Measurements from ENCODE around the gene FIGN. TPM values are rescaled to one million over a fixed set of nuclear protein-coding genes. Genes with fewer than 3 reads are reported as not detected.

The FIGN gene
- total RNA-seq, 2 donors from 2014 or later: 18.6 to 20.5 TPM

DNA sequence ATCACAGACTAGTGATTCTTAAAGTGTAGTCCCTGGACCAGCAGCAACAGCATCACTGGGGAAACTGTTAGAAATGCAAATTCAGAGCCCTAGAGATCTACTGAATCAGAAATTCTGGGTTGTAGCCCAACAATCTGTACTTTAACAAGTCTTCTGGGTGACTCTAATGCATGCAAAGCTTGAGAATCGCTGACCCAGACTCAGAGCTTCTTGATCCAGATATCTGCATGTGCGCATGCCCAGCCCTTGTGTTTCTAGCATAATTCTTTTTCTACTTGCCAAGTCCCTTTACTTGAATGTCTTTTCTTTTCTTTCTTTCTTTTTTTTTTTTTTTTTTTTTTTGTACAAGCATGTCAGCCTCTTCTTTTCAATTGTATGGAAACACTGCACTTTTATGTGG lies 60.4 kb downstream of the FIGN start:
- H3K9me3 ChIP-seq (ENCODE audit: control insufficient read depth, low read length): no peaks in the 10 kb centered on the region
- DNase-seq: no peak
- no peaks in the 10 kb centered on the region for H3K36me3 Mint-ChIP-seq (ENCODE audit: low read depth)
- H3K4me3 Mint-ChIP-seq: no peak overlapping the region
- no peak overlapping the region for H3K27ac Mint-ChIP-seq
- H3K27me3 Mint-ChIP-seq (ENCODE audit: insufficient read depth): no peaks in the 10 kb centered on the region
- H3K4me3 ChIP-seq (ENCODE audit: low read length): no peak overlapping the region
- H3K4me1 ChIP-seq (ENCODE audit: control insufficient read depth, insufficient read depth, low read length): no peaks in the 10 kb centered on the region
- WGBS, 2 experiments (ENCODE audit: insufficient coverage in 1 of 2, insufficient read length in 1 of 2): 92 to 100% methylated on average over 2 of the region's 2 CpGs
- peaks cover 3% of the 10 kb centered on the region for H3K4me1 Mint-ChIP-seq
- no peak overlapping the region for H3K9ac ChIP-seq (ENCODE audit: extremely low read depth, low read length, poor library complexity, severe bottlenecking)
- TF ChIP-seq, protein P1, sequence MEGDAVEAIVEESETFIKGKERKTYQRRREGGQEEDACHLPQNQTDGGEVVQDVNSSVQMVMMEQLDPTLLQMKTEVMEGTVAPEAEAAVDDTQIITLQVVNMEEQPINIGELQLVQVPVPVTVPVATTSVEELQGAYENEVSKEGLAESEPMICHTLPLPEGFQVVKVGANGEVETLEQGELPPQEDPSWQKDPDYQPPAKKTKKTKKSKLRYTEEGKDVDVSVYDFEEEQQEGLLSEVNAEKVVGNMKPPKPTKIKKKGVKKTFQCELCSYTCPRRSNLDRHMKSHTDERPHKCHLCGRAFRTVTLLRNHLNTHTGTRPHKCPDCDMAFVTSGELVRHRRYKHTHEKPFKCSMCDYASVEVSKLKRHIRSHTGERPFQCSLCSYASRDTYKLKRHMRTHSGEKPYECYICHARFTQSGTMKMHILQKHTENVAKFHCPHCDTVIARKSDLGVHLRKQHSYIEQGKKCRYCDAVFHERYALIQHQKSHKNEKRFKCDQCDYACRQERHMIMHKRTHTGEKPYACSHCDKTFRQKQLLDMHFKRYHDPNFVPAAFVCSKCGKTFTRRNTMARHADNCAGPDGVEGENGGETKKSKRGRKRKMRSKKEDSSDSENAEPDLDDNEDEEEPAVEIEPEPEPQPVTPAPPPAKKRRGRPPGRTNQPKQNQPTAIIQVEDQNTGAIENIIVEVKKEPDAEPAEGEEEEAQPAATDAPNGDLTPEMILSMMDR (conservative IDR thresholded peaks at IDR 0.05): no peak
- no peaks in the 10 kb centered on the region for H3K27me3 ChIP-seq (ENCODE audit: control insufficient read depth, insufficient read depth, low read length, poor library complexity, severe bottlenecking)
- no peaks in the 10 kb centered on the region for H3K36me3 ChIP-seq (ENCODE audit: control insufficient read depth, insufficient read depth, low read length)
- no peak overlapping the region for H3K27ac ChIP-seq (ENCODE audit: low read depth, low read length)
- no peaks in the 10 kb centered on the region for H3K9me3 Mint-ChIP-seq

DNA sequence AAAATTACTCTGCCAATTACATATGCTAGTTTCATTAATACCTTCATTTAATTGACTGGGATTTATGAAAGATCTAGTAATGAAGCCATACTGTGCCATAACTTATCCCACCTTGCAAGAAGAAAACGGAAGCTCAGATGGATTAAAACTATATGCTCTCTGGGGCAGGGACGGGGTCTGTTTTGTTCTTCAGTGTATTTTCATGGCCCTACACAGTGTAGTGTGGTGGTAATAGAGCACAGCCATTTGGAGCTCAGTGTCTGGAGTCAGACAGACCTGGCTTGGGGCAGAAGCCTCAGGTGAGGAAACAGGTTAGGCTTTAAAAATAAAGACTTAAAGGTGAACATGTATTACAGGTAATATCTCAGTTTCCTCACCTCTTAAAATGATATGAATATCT lies 62.3 kb downstream of the FIGN start:
- no peaks in the 10 kb centered on the region for H3K27me3 Mint-ChIP-seq (ENCODE audit: insufficient read depth)
- H3K4me1 ChIP-seq (ENCODE audit: control insufficient read depth, insufficient read depth, low read length): no peaks in the 10 kb centered on the region
- no peak overlapping the region for H3K27ac ChIP-seq (ENCODE audit: low read depth, low read length)
- no peak overlapping the region for H3K4me3 ChIP-seq (ENCODE audit: low read length)
- TF ChIP-seq, protein P1 (conservative IDR thresholded peaks at IDR 0.05): no peak
- H3K4me1 Mint-ChIP-seq: peaks cover 3% of the 10 kb centered on the region
- no peak for DNase-seq
- WGBS, 2 experiments (ENCODE audit: insufficient coverage in 1 of 2, insufficient read length in 1 of 2): 82 to 100% methylated on average over 1 to 2 of the region's 2 CpGs
- no peaks in the 10 kb centered on the region for H3K9me3 ChIP-seq (ENCODE audit: control insufficient read depth, low read length)
- H3K36me3 ChIP-seq (ENCODE audit: control insufficient read depth, insufficient read depth, low read length): no peaks in the 10 kb centered on the region
- H3K27ac Mint-ChIP-seq: no peak overlapping the region
- H3K4me3 Mint-ChIP-seq: no peak overlapping the region
- H3K9me3 Mint-ChIP-seq: no peaks in the 10 kb centered on the region
- H3K9ac ChIP-seq (ENCODE audit: extremely low read depth, low read length, poor library complexity, severe bottlenecking): no peak overlapping the region
- no peaks in the 10 kb centered on the region for H3K36me3 Mint-ChIP-seq (ENCODE audit: low read depth)
- H3K27me3 ChIP-seq (ENCODE audit: control insufficient read depth, insufficient read depth, low read length, poor library complexity, severe bottlenecking): no peaks in the 10 kb centered on the region

DNA sequence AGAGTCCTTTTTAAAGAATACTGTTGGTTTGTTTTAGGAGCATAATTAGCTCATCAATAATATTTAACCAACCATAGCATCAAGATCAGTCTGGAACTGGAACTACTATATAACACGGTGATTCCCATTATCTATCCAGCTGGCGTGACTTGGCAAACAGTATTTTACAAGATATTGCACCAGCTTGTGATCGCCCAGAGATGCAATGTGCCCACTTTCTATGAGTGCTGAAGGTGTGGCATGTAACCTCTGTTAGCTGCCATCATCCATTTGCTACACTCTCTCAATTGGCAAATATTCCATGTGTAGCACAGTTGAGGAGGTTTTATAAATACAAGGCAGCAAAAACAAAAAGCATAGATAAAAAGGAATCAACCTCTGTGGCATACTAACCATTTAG lies 64.9 kb downstream of the FIGN start:
- no peaks in the 10 kb centered on the region for H3K36me3 Mint-ChIP-seq (ENCODE audit: low read depth)

More for the DNA sequence above, 64.9 kb downstream of the FIGN start:
- DNase-seq: no peak
- no peaks in the 10 kb centered on the region for H3K36me3 ChIP-seq (ENCODE audit: control insufficient read depth, insufficient read depth, low read length)
- TF ChIP-seq, protein P1 (conservative IDR thresholded peaks at IDR 0.05): no peak
- H3K27ac ChIP-seq (ENCODE audit: low read depth, low read length): no peak overlapping the region
- Mint-ChIP-seq H3K4me3 (no peak overlapping the region), H3K4me1 (peaks cover 8% of the 10 kb centered on the region), H3K27ac (no peak overlapping the region), H3K27me3 (ENCODE audit: insufficient read depth) (no peaks in the 10 kb centered on the region), H3K9me3 (no peaks in the 10 kb centered on the region)
- H3K9me3 ChIP-seq (ENCODE audit: control insufficient read depth, low read length): no peaks in the 10 kb centered on the region
- H3K4me1 ChIP-seq (ENCODE audit: control insufficient read depth, insufficient read depth, low read length): no peaks in the 10 kb centered on the region
- WGBS, 2 experiments (ENCODE audit: insufficient coverage in 1 of 2, insufficient read length in 1 of 2): 94 to 100% methylated on average over 3 of the region's 3 CpGs
- H3K9ac ChIP-seq (ENCODE audit: extremely low read depth, low read length, poor library complexity, severe bottlenecking): no peak overlapping the region
- H3K4me3 ChIP-seq (ENCODE audit: low read length): no peak overlapping the region
- no peaks in the 10 kb centered on the region for H3K27me3 ChIP-seq (ENCODE audit: control insufficient read depth, insufficient read depth, low read length, poor library complexity, severe bottlenecking)

All from endodermal cell (in vitro differentiated cells).